PC-3 (cell line): ENCODE results near the gene SMIM27. TPM values are rescaled to one million over a fixed set of nuclear protein-coding genes. Genes with fewer than 3 reads are reported as not detected.

ENCODE experiments used
- ATAC-seq: fragments of 200-7000 bp; cut with Tn5 transposase; 2 replicates; pipeline ENCODE4 v1.9.1; 2020; ENCODE audit warnings: mild to moderate bottlenecking, moderate library complexity
- BruUV-seq: library from RNA; stranded (reverse); fragments of 400-500 nt; replicated peaks from 2 replicates; lab custom pipeline; 2021; lab: Mats Ljungman, UMichigan
- CTCF ChIA-PET: fragments of 300-600 bp; sonication (Branson Sonifier 250); formaldehyde crosslinking; loops from one replicate; lab custom pipeline; 2022; ENCODE audit warnings: antibody characterized with exemption; lab: Charles Lee
- POLR2A ChIA-PET: fragments of 300-600 bp; sonication (Branson Sonifier 250); formaldehyde crosslinking; loops from one replicate; lab custom pipeline; 2022; ENCODE audit warnings: antibody characterized with exemption; ENCODE audit not compliant: unreplicated experiment; lab: Charles Lee
- DNase-seq: peaks from one replicate; pipeline ENCODE4 v3.0.0-alpha.2; 2015
- H2AFZ ChIP-seq: fragments of 300-600 bp; sonication (generic); 2 replicates; pipeline ENCODE4 v1.6.0; 2016; ENCODE audit warnings: antibody characterized with exemption, low read length
- H3F3A ChIP-seq: fragments of 300-600 bp; sonication (generic); one replicate; pipeline ENCODE4 v1.6.0; 2017; ENCODE audit warnings: antibody characterized with exemption, low read length, control low read depth, mild to moderate bottlenecking; ENCODE audit not compliant: unreplicated experiment
- H3K27ac ChIP-seq: fragments of 300-600 bp; sonication (generic); 2 replicates; pipeline ENCODE4 v1.5.1; 2016; ENCODE audit warnings: mild to moderate bottlenecking, low read length
- H3K27me3 ChIP-seq: fragments of 300-600 bp; sonication (generic); 2 replicates; pipeline ENCODE4 v1.6.1; 2016; ENCODE audit warnings: low read length, mixed read lengths
- H3K36me3 ChIP-seq: fragments of 300-600 bp; sonication (generic); 2 replicates; pipeline ENCODE4 v1.6.1; 2016; ENCODE audit warnings: low read depth, mixed run types, low read length, mixed read lengths
- H3K4me1 ChIP-seq: fragments of 300-600 bp; sonication (generic); 2 replicates; pipeline ENCODE4 v1.5.1; 2016; ENCODE audit warnings: low read length; ENCODE audit not compliant: insufficient read depth
- H3K4me2 ChIP-seq: fragments of 300-600 bp; sonication (generic); 2 replicates; pipeline ENCODE4 v1.6.0; 2016; ENCODE audit warnings: low read length
- H3K4me3 ChIP-seq: fragments of 300-600 bp; sonication (generic); 2 replicates; pipeline ENCODE4 v1.5.1; 2016; ENCODE audit warnings: mild to moderate bottlenecking, low read length, mixed read lengths
- H3K79me2 ChIP-seq: fragments of 300-600 bp; sonication (generic); 2 replicates; pipeline ENCODE4 v1.6.1; 2017; ENCODE audit warnings: low read length, mixed read lengths
- H3K9ac ChIP-seq: fragments of 300-600 bp; sonication (generic); 2 replicates; pipeline ENCODE4 v1.6.0; 2016; ENCODE audit warnings: mild to moderate bottlenecking, low read length
- H3K9me2 ChIP-seq: fragments of 300-600 bp; sonication (generic); replicated peaks from 2 replicates; pipeline ENCODE4 v1.6.1; 2016; ENCODE audit warnings: mixed run types, low read length, mixed read lengths
- H3K9me3 ChIP-seq: fragments of 300-600 bp; sonication (generic); 2 replicates; pipeline ENCODE4 v1.6.1; 2016; ENCODE audit warnings: low read length, mixed read lengths
- H4K20me1 ChIP-seq: fragments of 300-600 bp; sonication (generic); 2 replicates; pipeline ENCODE4 v1.6.1; 2016; ENCODE audit warnings: low read length, mixed read lengths
- CTCF ChIP-seq: fragments of 300-600 bp; sonication (generic); conservative IDR thresholded peaks from 2 replicates; pipeline ENCODE4 v1.5.1; 2017; ENCODE audit warnings: antibody characterized with exemption, low read depth, mild to moderate bottlenecking, low read length
- EZH2 ChIP-seq: fragments of 300-600 bp; sonication (generic); IDR thresholded peaks from one replicate; pipeline ENCODE4 v1.6.1; 2017; ENCODE audit warnings: antibody characterized with exemption, mild to moderate bottlenecking, low read length; ENCODE audit not compliant: unreplicated experiment
- EZH2phosphoT487 ChIP-seq: fragments of 300-600 bp; sonication (generic); IDR thresholded peaks from 2 replicates; pipeline ENCODE4 v1.6.1; 2018; ENCODE audit warnings: mild to moderate bottlenecking, antibody characterized with exemption, low read length, borderline replicate concordance
- intact Hi-C: fragments of 100-400 bp; cut with micrococcal nuclease; formaldehyde crosslinking; loops from 2 replicates; pipeline ENCODE4 v1.9.0; 2023
- total RNA-seq: library from RNA; depleted of rRNA; stranded (reverse); fragments of >200 nt; gene quantifications from 2 replicates; pipeline ENCODE4 v1.2.3, GENCODE V29; 2014

The SMIM27 gene
- total RNA-seq, 1 experiment from 2014 or later = 3.0 TPM

DNA sequence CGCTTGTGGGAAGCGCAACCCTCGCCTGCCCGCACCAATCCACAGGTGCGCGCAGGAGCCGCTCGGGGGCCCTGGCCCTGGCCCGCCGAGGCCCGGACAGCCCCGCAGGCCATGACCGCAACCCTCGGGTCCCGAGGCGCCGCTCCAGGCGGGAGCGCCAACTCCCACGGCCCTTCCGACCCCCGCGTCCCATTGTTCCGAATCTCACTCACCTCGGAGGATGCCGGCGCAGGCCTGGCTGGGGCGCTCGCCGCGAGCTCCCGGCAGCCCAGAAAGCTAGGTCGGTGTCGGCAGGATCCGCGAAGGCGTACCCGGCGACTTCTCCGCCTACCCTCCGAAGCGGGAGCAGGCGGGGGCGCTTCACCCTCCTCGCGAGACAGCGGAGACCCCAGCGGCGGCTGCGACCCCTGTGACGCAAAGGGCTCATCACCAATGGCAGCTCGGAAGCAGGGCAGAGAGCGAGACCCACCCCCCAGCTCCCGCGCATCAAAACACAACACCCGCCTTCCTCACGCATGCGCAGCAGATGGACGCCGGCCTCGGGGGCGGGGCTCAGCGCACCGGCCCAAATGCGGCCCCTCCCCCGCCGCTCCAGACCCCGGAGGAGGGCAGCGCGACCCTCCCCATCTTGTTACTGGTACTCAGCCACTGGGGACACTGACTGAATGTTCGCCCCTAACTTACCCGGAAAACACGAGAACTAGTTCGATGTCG is 1.4 kb upstream of the SMIM27 start:
- ATAC-seq (peak; percentile 57), DNase-seq (peak; percentile 74)
- peak overlapping the region; percentile 76 for H3K27ac ChIP-seq
- CTCF ChIA-PET = interaction anchor here (1.5 kb wide), 1 partner anchor 25 kb away, joined by 5 read pairs; the partner anchor contains the start of gene RIGI
- H2AFZ ChIP-seq = peak overlapping the region; percentile 77
- H3K27me3 ChIP-seq = no peaks in the 10 kb centered on the region
- no peaks in the 10 kb centered on the region for H3F3A ChIP-seq
- POLR2A ChIA-PET = no interaction called here
- peak overlapping the region; percentile 96 for H3K4me2 ChIP-seq
- H3K79me2 ChIP-seq = peaks cover 63% of the 10 kb centered on the region
- intact Hi-C loops = no loop called here
- H3K4me1 ChIP-seq = 0 out of 2 replicates have a peak, but pooled peaks cover 9% of the 10 kb centered on the region
- peaks cover 14% of the 10 kb centered on the region; the same call in 1 of the 2 replicates for H4K20me1 ChIP-seq
- H3K4me3 ChIP-seq = peak overlapping the region; percentile 89
- H3K9ac ChIP-seq = peak overlapping the region; percentile 93
- no peaks in the 10 kb centered on the region for H3K9me2 ChIP-seq
- H3K9me3 ChIP-seq = no peaks in the 10 kb centered on the region
- no peaks in the 10 kb centered on the region for H3K36me3 ChIP-seq
- TF ChIP-seq CTCF = no peak
- TF ChIP-seq EZH2 = no peak
- no peak for TF ChIP-seq EZH2phosphoT487
- BruUV-seq = no TSS peak

- H3K36me3 ChIP-seq = no peaks in the 10 kb centered on the region
- H3F3A ChIP-seq = no peaks in the 10 kb centered on the region
- no peaks in the 10 kb centered on the region for H3K9me3 ChIP-seq
- intact Hi-C loops = loop anchor here (1.0 kb wide), 1 partner anchor 167 kb away; the partner anchor contains the start of gene ACO1
- no peaks in the 10 kb centered on the region for H3K27me3 ChIP-seq
- H3K4me1 ChIP-seq = 0 out of 2 replicates have a peak, but pooled peaks cover 9% of the 10 kb centered on the region
- TSS peak; percentile 31 for BruUV-seq
- ATAC-seq (peak; percentile 25), DNase-seq (peak; percentile 43)
- ChIA-PET POLR2A (interaction anchor here (0.6 kb wide), 1 partner anchor 15 kb away, joined by 4 read pairs; no protein-coding TSS in a partner anchor), CTCF (interaction anchor here (0.6 to 1.5 kb wide), 2 partner anchors 21 to 26 kb away, joined by 4 to 5 read pairs; partner anchors contain the start of gene RIGI)
- TF ChIP-seq EZH2phosphoT487 = no peak
- no peak for TF ChIP-seq CTCF
- no peak for TF ChIP-seq EZH2
- H3K27ac ChIP-seq = peak overlapping the region; percentile 76
- H3K4me3 ChIP-seq = peak overlapping the region; percentile 89
- no peaks in the 10 kb centered on the region for H3K9me2 ChIP-seq
- H3K79me2 ChIP-seq = peaks cover 56% of the 10 kb centered on the region
- H3K9ac ChIP-seq = peak overlapping the region; percentile 93
- H4K20me1 ChIP-seq = peaks cover 7% of the 10 kb centered on the region; the same call in 1 of the 2 replicates
- peak overlapping the region; percentile 96 for H3K4me2 ChIP-seq
- H2AFZ ChIP-seq = peak overlapping the region; percentile 77
Measured at GRCh38 chr9:32551276-32552051, 663 bp upstream of the SMIM27 start.
